HepG2 (cell line): Measurements from ENCODE around the gene PAPSS2. TPM values are rescaled to one million over a fixed set of nuclear protein-coding genes. Genes with fewer than 3 reads are reported as not detected.

Experiments used
- ARID2 ChIP-seq: sonication (generic); formaldehyde crosslinking; IDR thresholded peaks from 2 replicates; pipeline ENCODE4 v1.8.1; 2022; ENCODE audit warnings: mild to moderate bottlenecking, missing genetic modification reagents, borderline replicate concordance
- NFIB ChIP-seq: sonication (generic); formaldehyde crosslinking; IDR thresholded peaks from 2 replicates; pipeline ENCODE4 v1.9.0; 2021; ENCODE audit warnings: missing genetic modification reagents, mild to moderate bottlenecking, borderline replicate concordance
- NPAS2 ChIP-seq: sonication (generic); formaldehyde crosslinking; IDR thresholded peaks from 2 replicates; pipeline ENCODE4 v1.8.0; 2022; ENCODE audit warnings: mild to moderate bottlenecking, missing genetic modification reagents, borderline replicate concordance
- NR2F6 ChIP-seq, 2 experiments: IDR thresholded peaks; 2 replicates each; pipeline ENCODE4 v1.6.1; 2016; ENCODE audit warnings: antibody characterized with exemption in 1 of 2, mild to moderate bottlenecking in 1 of 2
- RERE ChIP-seq: IDR thresholded peaks from 2 replicates; pipeline ENCODE4 v1.6.1; 2016; ENCODE audit warnings: low read depth, missing genetic modification reagents, missing compliant biosample characterization
- RFXANK ChIP-seq: IDR thresholded peaks from 2 replicates; pipeline ENCODE4 v1.6.1; 2016
- TMF1 ChIP-seq: sonication (generic); formaldehyde crosslinking; IDR thresholded peaks from 2 replicates; pipeline ENCODE4 v1.8.1; 2022; ENCODE audit warnings: low read depth, missing genetic modification reagents
- ZBTB43 ChIP-seq: sonication (generic); formaldehyde crosslinking; conservative IDR thresholded peaks from 2 replicates; pipeline ENCODE4 v1.4.0; 2020; ENCODE audit warnings: missing genetic modification reagents
- ZBTB46 ChIP-seq: sonication (generic); formaldehyde crosslinking; IDR thresholded peaks from 2 replicates; pipeline ENCODE4 v1.4.0; 2020; ENCODE audit warnings: mild to moderate bottlenecking, missing genetic modification reagents, borderline replicate concordance
- ZNF224 ChIP-seq: sonication (generic); formaldehyde crosslinking; IDR thresholded peaks from 2 replicates; pipeline ENCODE4 v1.5.0; 2020; ENCODE audit warnings: mild to moderate bottlenecking, missing genetic modification reagents
- ZNF337 ChIP-seq: sonication (generic); formaldehyde crosslinking; IDR thresholded peaks from 2 replicates; pipeline ENCODE4 v1.5.1; 2020; ENCODE audit warnings: missing genetic modification reagents, low read depth, mild to moderate bottlenecking, borderline replicate concordance
- ZNF740 ChIP-seq: sonication (generic); formaldehyde crosslinking; IDR thresholded peaks from 2 replicates; pipeline ENCODE4 v1.4.0; 2020; ENCODE audit warnings: missing genetic modification reagents
- ZNF780A ChIP-seq: sonication (generic); formaldehyde crosslinking; IDR thresholded peaks from 2 replicates; pipeline ENCODE4 v1.8.0; 2022; ENCODE audit warnings: mild to moderate bottlenecking, missing genetic modification reagents, moderate library complexity
- polyA plus RNA-seq, 8 experiments: library from polyadenylated mRNA; depleted of rRNA in 3 of 8; stranded (reverse) in 7 of 8; unstranded in 1 of 8; fragments of >200 nt; fragmentation: Illumina TruSeq in 4 of 8; extraction: Trizol in 4 of 8; gene quantifications; 2 replicates each; pipeline versions ENCODE4 v1.2.1 to v1.2.3, GENCODE V29; 2011 to 2016; ENCODE audit warnings: low read depth in 4 of 8, missing spikeins in 1 of 8, mixed read lengths in 1 of 8; ENCODE audit not compliant: insufficient read depth in 1 of 8
- total RNA-seq, 5 experiments: library from RNA; depleted of rRNA; stranded (reverse); fragments of >200 nt; fragmentation: Illumina TruSeq; extraction: Trizol; gene quantifications; 2 replicates each; pipeline ENCODE4 v1.2.3, GENCODE V29; 2016; ENCODE audit warnings: low read depth in 1 of 5

PAPSS2 gene
- total and polyA plus RNA-seq, 2 of the 13 experiments (the other 11 are each of a cell fraction or from before 2014, with no cell fraction given), result 0.11 to 0.12 TPM

GRCh38 chr10:87618566-87619423 lies 40.9 kb upstream of the PAPSS2 start (continued):
- TF ChIP-seq ZNF224 (CRISPR knock-in tag) (peak; percentile 19; the same call in 1 of the 2 replicates), RFXANK (no peak), ZNF337 (peak; percentile 60; the same call in 1 of the 2 replicates), RERE (CRISPR knock-in tag) (peak; percentile 89), NPAS2 (no peak), ZNF780A (CRISPR knock-in tag) (no peak), ARID2 (no peak), TMF1 (peak; percentile 47; the same call in 1 of the 2 replicates), NR2F6 (IDR thresholded peaks at IDR 0.05) (peak; percentile 95), NR2F6 (CRISPR knock-in tag; IDR thresholded peaks at IDR 0.05) (peak; percentile 93), ZNF740 (CRISPR knock-in tag) (no peak), ZBTB46 (0 out of 2 replicates have a peak, but pooled peaks have one; percentile 82), ZBTB43 (CRISPR knock-in tag) (no peak), NFIB (CRISPR knock-in tag) (no peak)
